Stomach (tissue), 19 donors: ENCODE data around the gene BDNF. TPM values are rescaled to one million over a fixed set of nuclear protein-coding genes. Genes with fewer than 3 reads are reported as not detected.
"Not testable (repeated sequence)": the region's sequence is repeated elsewhere in the genome, so short reads cannot be mapped to it uniquely, and the experiment has no call there.

Source experiments
- DNase-seq, 2 donors: peaks; one replicate each; pipeline versions ENCODE4 v3.0.0 to v3.0.0-alpha.2; 2013 to 2019
- H3K27ac ChIP-seq, 5 donors: fragments of 200-600 bp in 4 of 5; sonication (generic) in 4 of 5; one replicate each; pipeline ENCODE4 v1.5.1; 2013 to 2019; ENCODE audit warnings: mild to moderate bottlenecking in 1 of 5, moderate library complexity in 1 of 5
- H3K27me3 ChIP-seq, 3 donors: fragments of 200-600 bp; sonication (generic); one replicate each; pipeline ENCODE4 v1.5.1; 2017 to 2019; ENCODE audit warnings: mixed run types in 1 of 3
- H3K36me3 ChIP-seq, 4 donors: fragments of 200-600 bp; sonication (generic); 1 replicate in 3 of 4; 2 replicates in 1 of 4; pipeline ENCODE4 v1.5.1; 2016 to 2019
- H3K4me1 ChIP-seq, 4 donors: fragments of 200-600 bp; sonication (generic); one replicate each; pipeline ENCODE4 v1.5.1; 2016 to 2019
- H3K4me3 ChIP-seq, 4 donors: fragments of 200-600 bp; sonication (generic) in 3 of 4; one replicate each; pipeline ENCODE4 v1.5.1; 2016 to 2019; ENCODE audit warnings: mild to moderate bottlenecking in 1 of 4
- H3K9me3 ChIP-seq, 4 donors: fragments of 200-600 bp; sonication (generic); one replicate each; pipeline ENCODE4 v1.5.1; 2016 to 2019
- EP300 ChIP-seq: sonication (generic); formaldehyde crosslinking; IDR thresholded peaks from one replicate; pipeline ENCODE4 v1.6.1; 2017; ENCODE audit warnings: antibody characterized with exemption
- POLR2A ChIP-seq, 4 donors: fragments of 450-650 bp; IDR thresholded peaks; one replicate each; pipeline ENCODE4 v1.6.1; 2016; ENCODE audit warnings: antibody characterized with exemption in 4 of 4, control low read depth in 2 of 4, mild to moderate bottlenecking in 1 of 4, moderate library complexity in 1 of 4
- POLR2AphosphoS5 ChIP-seq, 3 donors: sonication (generic); formaldehyde crosslinking; IDR thresholded peaks; one replicate each; pipeline ENCODE4 v1.6.1; 2016; ENCODE audit warnings: antibody characterized with exemption in 3 of 3
- WGBS, 5 donors: extraction: QIAGEN DNeasy Blood & Tissue Kit in 3 of 5; methylation state at CpG; one replicate each; pipeline versions ENCODE4 v1.1.5 to v1.1.7; 2013 to 2018; 5-methylcytosine and 5-hydroxymethylcytosine counted together
- intact Hi-C: fragments of 100-400 bp; cut with DNase I; formaldehyde crosslinking; loops from one replicate; pipeline ENCODE4 v1.15.1; 2023; ENCODE audit warnings: low total_unique reads
- long read RNA-seq, 10 donors: transcript quantifications; one replicate each; lab custom pipeline, GENCODE V29; 2026
- polyA plus RNA-seq, 3 donors: library from polyadenylated mRNA; stranded (reverse); fragments of 200-250 nt; gene quantifications; one replicate each; pipeline ENCODE4 v1.2.3, GENCODE V29; 2013
- total RNA-seq, 5 donors: library from RNA; depleted of rRNA; stranded (reverse); fragments of >200 nt; gene quantifications; one replicate each; pipeline versions ENCODE4 v1.1.0 to v1.2.3, GENCODE V29; 2014 to 2016
- TF ChIP-seq, protein P1 (sequence below), 7 experiments: fragments of 450-650 bp in 4 of 7; fragments of 200-600 bp in 3 of 7; sonication (generic) in 3 of 7; IDR thresholded peaks; one replicate each; pipeline ENCODE4 v1.5.1; 2016 to 2019; ENCODE audit warnings: antibody characterized with exemption in 7 of 7, control low read depth in 2 of 7, mild to moderate bottlenecking in 1 of 7
- donor health status: healthy with polysubstance abuse.
- donor health status: Bipolar disorder and iron deficiency.
- donor health status: healthy.

BDNF gene
- 1 to 10 TPM in 2 of 5 donors, under 1 TPM in 2, not detected in 1; under 0.01 to 1.7 (median 0.72) TPM for total RNA-seq
- under 1 TPM; 0.33 to 0.92 (median 0.81) TPM for polyA plus RNA-seq
- long read RNA-seq, donor 1 = 0 reads
- long read RNA-seq, donor 2, full-length matches to known transcripts = 1 of 1 reads
- long read RNA-seq, donor 2, partial matches to known transcripts = 0 of 1 reads
- long read RNA-seq, donor 2, other reads (novel, unspliced or antisense) = 0 of 1 reads
- long read RNA-seq, donor 3 = 0 reads
- long read RNA-seq, donor 4 = 0 reads
- long read RNA-seq, donor 5, full-length matches to known transcripts = 2 of 2 reads
- long read RNA-seq, donor 5, partial matches to known transcripts = 0 of 2 reads
- long read RNA-seq, donor 5, other reads (novel, unspliced or antisense) = 0 of 2 reads
- long read RNA-seq, donor 6, full-length matches to known transcripts = 1 of 1 reads
- long read RNA-seq, donor 6, partial matches to known transcripts = 0 of 1 reads
- long read RNA-seq, donor 6, other reads (novel, unspliced or antisense) = 0 of 1 reads
- long read RNA-seq, donor 7, full-length matches to known transcripts = 4 of 4 reads
- long read RNA-seq, donor 7, partial matches to known transcripts = 0 of 4 reads
- long read RNA-seq, donor 7, other reads (novel, unspliced or antisense) = 0 of 4 reads
- long read RNA-seq, donor 8, full-length matches to known transcripts = 3 of 3 reads
- long read RNA-seq, donor 8, partial matches to known transcripts = 0 of 3 reads
- long read RNA-seq, donor 8, other reads (novel, unspliced or antisense) = 0 of 3 reads
- long read RNA-seq, donor 9, full-length matches to known transcripts = 1 of 1 reads
- long read RNA-seq, donor 9, partial matches to known transcripts = 0 of 1 reads
- long read RNA-seq, donor 9, other reads (novel, unspliced or antisense) = 0 of 1 reads
- long read RNA-seq, donor 10 = 0 reads

DNA sequence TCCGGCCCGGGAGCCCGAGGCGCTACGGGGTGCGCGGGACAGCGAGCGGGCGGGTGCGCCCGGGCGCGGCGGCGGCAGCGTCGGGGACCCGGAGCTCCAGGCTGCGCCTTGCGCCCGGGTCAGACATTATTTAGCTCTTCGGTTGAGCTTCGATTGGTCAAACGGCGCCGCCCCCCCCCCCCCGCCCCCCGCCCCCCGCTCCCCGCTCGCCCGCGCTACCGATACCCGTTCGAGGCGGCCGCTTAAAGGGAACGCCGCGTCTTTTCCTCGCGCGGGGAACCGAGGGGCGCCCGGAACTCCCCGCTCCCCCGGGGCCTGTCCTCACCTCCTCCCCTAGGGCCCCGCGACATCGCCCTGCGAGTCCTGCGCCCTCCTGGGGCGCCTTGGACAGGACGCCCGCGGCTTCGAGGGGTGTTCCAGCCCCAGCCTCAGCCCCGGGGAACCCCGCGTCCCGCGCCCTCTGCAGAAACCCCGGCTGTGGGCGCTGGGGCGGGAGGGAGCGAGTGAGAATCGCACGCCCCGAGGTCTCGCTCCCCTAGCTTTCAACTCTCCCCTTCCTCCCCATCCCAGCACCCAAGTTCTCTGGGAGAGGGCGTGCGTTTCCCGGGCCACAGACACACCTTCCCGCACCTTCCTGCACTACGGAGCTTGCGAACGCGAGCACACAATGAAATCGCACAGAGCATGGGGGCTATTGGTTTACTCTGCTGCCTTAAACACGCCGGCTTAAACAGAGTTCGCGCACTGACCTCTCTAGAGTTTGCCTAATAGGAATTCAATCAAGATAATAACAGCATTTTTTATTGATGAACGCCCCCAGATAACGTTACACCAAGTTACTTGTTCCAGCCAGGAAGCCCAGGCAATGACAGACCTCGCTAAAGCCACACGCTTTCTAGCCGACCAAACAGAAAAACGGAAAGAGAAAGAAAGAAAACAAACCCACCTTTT, at the start of gene BDNF:
Gene BDNF (minus strand): TSS at position 105 of the 951 bp plus-strand sequence. CDS start 41,891 bp downstream, outside the sequence.
- peaks cover 0 to 84% (median 41%) of the 10 kb centered on the region in 3 donors for H3K27me3 ChIP-seq
- DNase-seq = peak in 1 of 2 donors; percentile 55

DNA sequence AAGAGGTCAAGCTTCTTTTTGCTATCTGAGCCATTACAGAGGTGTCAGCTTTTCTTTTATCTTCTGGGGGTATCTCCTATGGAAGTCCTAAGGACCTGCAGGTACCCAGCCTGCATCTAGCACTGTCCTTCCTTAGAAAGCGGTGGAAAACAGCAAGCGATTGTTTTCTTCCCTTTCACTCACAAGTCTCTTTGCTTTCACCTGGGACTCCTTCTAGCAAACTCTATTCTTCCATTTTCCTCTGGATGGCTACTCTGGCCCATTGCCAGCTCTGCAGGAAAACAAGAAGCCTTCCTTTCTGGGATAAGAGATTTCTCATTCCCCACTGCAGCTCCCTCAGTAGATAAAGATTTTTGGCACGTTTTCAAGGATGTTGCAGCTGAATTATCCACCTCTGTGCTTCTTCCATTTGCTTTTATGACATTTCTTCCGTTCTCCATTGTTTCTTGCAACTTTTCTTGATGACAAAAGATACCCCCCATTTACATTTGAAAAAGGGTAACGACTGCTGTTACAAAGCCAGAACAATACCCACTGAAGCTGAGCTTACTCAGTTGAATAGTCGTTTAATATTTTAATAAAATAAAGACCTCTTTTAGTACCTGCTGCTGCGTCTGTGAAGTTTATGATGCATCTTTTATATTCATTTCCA, 40.2 kb upstream of the BDNF start:
- intact Hi-C loops = no loop called here
- DNase-seq = no peak
- Histone ChIP-seq H3K4me3 (no peak overlapping the region), H3K9me3 (no peaks in the 10 kb centered on the region), H3K36me3 (no peaks in the 10 kb centered on the region), H3K27ac (no peak overlapping the region), H3K27me3 (peaks cover 0 to 4% (median 0%) of the 10 kb centered on the region in 3 donors), H3K4me1 (no peaks in the 10 kb centered on the region)
- WGBS, 5 donors = 45 to 51% (median 49%) methylated on average over 7 of the region's 7 CpGs
- TF ChIP-seq, protein P1, sequence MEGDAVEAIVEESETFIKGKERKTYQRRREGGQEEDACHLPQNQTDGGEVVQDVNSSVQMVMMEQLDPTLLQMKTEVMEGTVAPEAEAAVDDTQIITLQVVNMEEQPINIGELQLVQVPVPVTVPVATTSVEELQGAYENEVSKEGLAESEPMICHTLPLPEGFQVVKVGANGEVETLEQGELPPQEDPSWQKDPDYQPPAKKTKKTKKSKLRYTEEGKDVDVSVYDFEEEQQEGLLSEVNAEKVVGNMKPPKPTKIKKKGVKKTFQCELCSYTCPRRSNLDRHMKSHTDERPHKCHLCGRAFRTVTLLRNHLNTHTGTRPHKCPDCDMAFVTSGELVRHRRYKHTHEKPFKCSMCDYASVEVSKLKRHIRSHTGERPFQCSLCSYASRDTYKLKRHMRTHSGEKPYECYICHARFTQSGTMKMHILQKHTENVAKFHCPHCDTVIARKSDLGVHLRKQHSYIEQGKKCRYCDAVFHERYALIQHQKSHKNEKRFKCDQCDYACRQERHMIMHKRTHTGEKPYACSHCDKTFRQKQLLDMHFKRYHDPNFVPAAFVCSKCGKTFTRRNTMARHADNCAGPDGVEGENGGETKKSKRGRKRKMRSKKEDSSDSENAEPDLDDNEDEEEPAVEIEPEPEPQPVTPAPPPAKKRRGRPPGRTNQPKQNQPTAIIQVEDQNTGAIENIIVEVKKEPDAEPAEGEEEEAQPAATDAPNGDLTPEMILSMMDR (IDR thresholded peaks at IDR 0.05) = no peak
- no peak for TF ChIP-seq POLR2AphosphoS5 (IDR thresholded peaks at IDR 0.05)

More for the DNA sequence above, at the start of gene BDNF:
- TF ChIP-seq EP300 (no peak), POLR2A (IDR thresholded peaks at IDR 0.05) (no peak), POLR2AphosphoS5 (IDR thresholded peaks at IDR 0.05) (no peak)
- TF ChIP-seq, protein P1 (IDR thresholded peaks at IDR 0.05) = no peak
- Histone ChIP-seq H3K4me3 (peak within 1 kb of the TSS; percentile 48 to 68 (median 60)), H3K9me3 (no peaks in the 10 kb centered on the region), H3K4me1 (peaks cover 21 to 36% (median 34%) of the 10 kb centered on the region in 4 donors), H3K27ac (no peak within 1 kb of the TSS), H3K36me3 (no peaks in the 10 kb centered on the region)
- WGBS, 5 donors = 0 to 1% (median 0%) methylated on average over 15 to 90 of the region's 92 CpGs
- intact Hi-C loops = no loop called here

- 35 to 73% (median 57%) methylated on average over 1 of the region's 1 CpG for WGBS, 5 donors
- no peak overlapping the region for H3K27ac ChIP-seq
- no peaks in the 10 kb centered on the region for H3K36me3 ChIP-seq
- DNase-seq = no peak
- intact Hi-C loops = no loop called here
- no peak overlapping the region for H3K4me3 ChIP-seq
- no peaks in the 10 kb centered on the region for H3K9me3 ChIP-seq
- TF ChIP-seq EP300 = no peak
- TF ChIP-seq, protein P1 (IDR thresholded peaks at IDR 0.05) = no peak
- TF ChIP-seq POLR2A (IDR thresholded peaks at IDR 0.05) = no peak
- TF ChIP-seq POLR2AphosphoS5 (IDR thresholded peaks at IDR 0.05) = no peak
- H3K27me3 ChIP-seq = peaks cover 0 to 4% (median 0%) of the 10 kb centered on the region in 3 donors
- H3K4me1 ChIP-seq = no peaks in the 10 kb centered on the region
Measured at GRCh38 chr11:27735281-27735680, 35.0 kb upstream of the BDNF start.

DNA sequence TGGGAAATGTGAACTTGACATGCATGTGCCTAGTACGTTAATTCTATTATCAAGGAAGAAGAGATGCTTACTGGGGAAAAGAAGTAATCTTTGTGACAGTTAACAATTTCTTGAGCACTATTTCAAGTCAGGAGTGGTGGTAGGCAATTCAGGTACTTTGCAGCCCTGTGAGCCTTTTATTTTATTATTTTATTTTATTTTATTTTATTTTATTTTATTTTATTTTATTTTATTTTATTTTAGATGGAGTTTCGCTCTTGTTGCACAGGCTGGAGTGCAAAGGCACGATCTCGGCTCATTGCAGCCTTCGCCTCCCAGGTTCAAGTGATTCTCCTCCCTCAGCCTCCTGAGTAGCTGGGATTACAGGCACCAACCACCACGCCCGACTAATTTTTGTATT, 31.5 kb upstream of the BDNF start:
- H3K36me3 ChIP-seq, H3K27me3 ChIP-seq, H3K9me3 ChIP-seq, H3K4me1 ChIP-seq, DNase-seq, H3K27ac ChIP-seq, intact Hi-C loops, H3K4me3 ChIP-seq: not testable (repeated sequence)
- 81 to 95% (median 93%) methylated on average over 7 of the region's 7 CpGs for WGBS, 5 donors
